Activated CD4-positive, alpha-beta T cell treated with anti-CD3 and anti-CD28 coated beads, Interleukin-2, amount 50 U/mL, for 16 hours (primary cell): ENCODE measurements around the gene DNAJB11.

Experiments used
- DNase-seq: peaks from one replicate; pipeline ENCODE4 v3.0.0-alpha.2; 2020

DNAJB11 gene

GRCh38 chr3:186598108-186598784 is 27.7 kb downstream of the DNAJB11 start:
- no peak for DNase-seq

GRCh38 chr3:186598794-186599141 is 28.2 kb downstream of the DNAJB11 start:
- DNase-seq, result no peak

- no peak for DNase-seq
Observed at GRCh38 chr3:186599142-186599784, 28.7 kb downstream of the DNAJB11 start.

GRCh38 chr3:186599785-186600166 is 29.3 kb downstream of the DNAJB11 start:
- DNase-seq, result no peak

GRCh38 chr3:186600896-186601295 is 30.4 kb downstream of the DNAJB11 start:
- no peak for DNase-seq

- DNase-seq, result no peak
Observed at GRCh38 chr3:186603159-186603558, 32.6 kb downstream of the DNAJB11 start.

GRCh38 chr3:186605078-186605477 is 34.6 kb downstream of the DNAJB11 start:
- no peak for DNase-seq

- DNase-seq, result no peak
Observed at GRCh38 chr3:186605561-186606545, 35.3 kb downstream of the DNAJB11 start.

GRCh38 chr3:186608624-186609215 is 38.2 kb downstream of the DNAJB11 start:
- DNase-seq, result no peak

GRCh38 chr3:186609247-186609868 is 38.8 kb downstream of the DNAJB11 start:
- DNase-seq, result no peak

GRCh38 chr3:186612065-186612464 is 41.5 kb downstream of the DNAJB11 start:
- no peak for DNase-seq

GRCh38 chr3:186612721-186613636 is 42.5 kb downstream of the DNAJB11 start, which contains the start of gene AHSG:
TSS of gene AHSG (plus strand) at chr3:186613060. CDS start at chr3:186613142, 82 bp downstream.
- DNase-seq, result no peak

- no peak for DNase-seq
Observed at GRCh38 chr3:186613637-186614265, 43.2 kb downstream of the DNAJB11 start.

- DNase-seq, result no peak
Observed at GRCh38 chr3:186614266-186614596, 43.7 kb downstream of the DNAJB11 start.

- DNase-seq, result peak; percentile 83
Observed at GRCh38 chr3:186614597-186615483, 44.3 kb downstream of the DNAJB11 start.

GRCh38 chr3:186616299-186616617 is 45.7 kb downstream of the DNAJB11 start:
- no peak for DNase-seq

- peak; percentile 91 for DNase-seq
Observed at GRCh38 chr3:186617036-186617946, 46.8 kb downstream of the DNAJB11 start.

GRCh38 chr3:186618318-186618938 is 47.9 kb downstream of the DNAJB11 start:
- no peak for DNase-seq

GRCh38 chr3:186619787-186620212 is 49.3 kb downstream of the DNAJB11 start:
- DNase-seq, result no peak
